Keratinocyte (primary cell): ENCODE measurements around the gene TADA2B.

Source experiments
- CTCF ChIP-seq, 3 experiments: IDR thresholded peaks in 1 of 3; conservative IDR thresholded peaks in 1 of 3; optimal IDR thresholded peaks in 1 of 3; 2 replicates in 2 of 3; 3 replicates in 1 of 3; pipeline versions ENCODE3 to v1.5.1; 2011; ENCODE audit warnings: low read length in 3 of 3, mild to moderate bottlenecking in 3 of 3, moderate library complexity in 2 of 3, control low read depth in 1 of 3, inconsistent platforms in 1 of 3; ENCODE audit not compliant: insufficient read depth in 2 of 3; ENCODE audit errors: extremely low read depth in 1 of 3
- EZH2 ChIP-seq: IDR thresholded peaks from one replicate; pipeline ENCODE4 v1.6.1; 2012; ENCODE audit warnings: inconsistent platforms, mild to moderate bottlenecking, low read length, moderate library complexity

- TF ChIP-seq EZH2 (no peak), CTCF (optimal IDR thresholded peaks at IDR 0.05 in 1 of 3, IDR thresholded peaks at IDR 0.05 in 1 of 3, conservative IDR thresholded peaks at IDR 0.05 in 1 of 3; ENCODE audit: extremely low read depth in 1 of 3, insufficient read depth in 2 of 3, low read length in 3 of 3) (no peak)
Measured at GRCh38 chr4:7066006-7066405, 22.8 kb downstream of the TADA2B start.
